Measurements from ENCODE around the gene NOX3.

NOX3 gene

GRCh38 chr6:155448668-155449449, 6.8 kb downstream of the NOX3 start:
- Mint-ChIP-seq H3K27me3 (peaks cover 14% of the 10 kb centered on the region), H3K27ac (no peak overlapping the region), H3K36me3 (no peaks in the 10 kb centered on the region), H3K4me1 (no peaks in the 10 kb centered on the region), H3K4me3 (no peak overlapping the region), H3K9me3 (no peaks in the 10 kb centered on the region)
- ATAC-seq: no peak

GRCh38 chr6:155447949-155448348, 7.7 kb downstream of the NOX3 start:
- Mint-ChIP-seq H3K36me3 (no peaks in the 10 kb centered on the region), H3K4me1 (no peaks in the 10 kb centered on the region), H3K9me3 (no peaks in the 10 kb centered on the region), H3K27ac (no peak overlapping the region), H3K27me3 (peaks cover 14% of the 10 kb centered on the region), H3K4me3 (no peak overlapping the region)
- ATAC-seq: no peak

GRCh38 chr6:155444952-155445903, 10.4 kb downstream of the NOX3 start:
- Mint-ChIP-seq H3K4me3 (no peak overlapping the region), H3K27ac (no peak overlapping the region), H3K36me3 (no peaks in the 10 kb centered on the region), H3K4me1 (no peaks in the 10 kb centered on the region), H3K27me3 (peaks cover 7% of the 10 kb centered on the region), H3K9me3 (no peaks in the 10 kb centered on the region)
- no peak for ATAC-seq

- no peak overlapping the region for H3K27ac Mint-ChIP-seq
- no peaks in the 10 kb centered on the region for H3K36me3 Mint-ChIP-seq
- no peak for ATAC-seq
- no peaks in the 10 kb centered on the region for H3K27me3 Mint-ChIP-seq
- no peak overlapping the region for H3K4me3 Mint-ChIP-seq
- no peaks in the 10 kb centered on the region for H3K9me3 Mint-ChIP-seq
- H3K4me1 Mint-ChIP-seq: peaks cover 5% of the 10 kb centered on the region
Observed at GRCh38 chr6:155444120-155444917, 11.3 kb downstream of the NOX3 start.

- no peak overlapping the region for H3K27ac Mint-ChIP-seq
- H3K36me3 Mint-ChIP-seq: no peaks in the 10 kb centered on the region
- no peaks in the 10 kb centered on the region for H3K9me3 Mint-ChIP-seq
- H3K27me3 Mint-ChIP-seq: no peaks in the 10 kb centered on the region
- no peak for ATAC-seq
- peaks cover 13% of the 10 kb centered on the region for H3K4me1 Mint-ChIP-seq
- no peak overlapping the region for H3K4me3 Mint-ChIP-seq
Observed at GRCh38 chr6:155443168-155443567, 12.5 kb downstream of the NOX3 start.

GRCh38 chr6:155442562-155442961, 13.1 kb downstream of the NOX3 start:
- Mint-ChIP-seq H3K4me3 (no peak overlapping the region), H3K4me1 (peaks cover 13% of the 10 kb centered on the region), H3K9me3 (no peaks in the 10 kb centered on the region), H3K27me3 (no peaks in the 10 kb centered on the region), H3K36me3 (no peaks in the 10 kb centered on the region), H3K27ac (no peak overlapping the region)
- ATAC-seq: no peak

GRCh38 chr6:155441112-155441465, 14.6 kb downstream of the NOX3 start:
- Mint-ChIP-seq H3K9me3 (no peaks in the 10 kb centered on the region), H3K27me3 (no peaks in the 10 kb centered on the region), H3K4me1 (peaks cover 13% of the 10 kb centered on the region), H3K36me3 (no peaks in the 10 kb centered on the region), H3K27ac (no peak overlapping the region), H3K4me3 (no peak overlapping the region)
- no peak for ATAC-seq

GRCh38 chr6:155440398-155441111, 15.1 kb downstream of the NOX3 start:
- no peaks in the 10 kb centered on the region for H3K9me3 Mint-ChIP-seq
- H3K4me3 Mint-ChIP-seq: no peak overlapping the region
- H3K4me1 Mint-ChIP-seq: peaks cover 13% of the 10 kb centered on the region
- no peak for ATAC-seq
- no peaks in the 10 kb centered on the region for H3K27me3 Mint-ChIP-seq
- H3K27ac Mint-ChIP-seq: no peak overlapping the region
- no peaks in the 10 kb centered on the region for H3K36me3 Mint-ChIP-seq

GRCh38 chr6:155439376-155439775, 16.3 kb downstream of the NOX3 start:
- Mint-ChIP-seq H3K27ac (no peak overlapping the region), H3K9me3 (no peaks in the 10 kb centered on the region), H3K4me3 (no peak overlapping the region), H3K36me3 (no peaks in the 10 kb centered on the region), H3K4me1 (peaks cover 13% of the 10 kb centered on the region), H3K27me3 (no peaks in the 10 kb centered on the region)
- ATAC-seq: no peak

GRCh38 chr6:155436981-155437749, 18.5 kb downstream of the NOX3 start:
- H3K4me1 Mint-ChIP-seq: peaks cover 13% of the 10 kb centered on the region
- no peak for ATAC-seq
- H3K9me3 Mint-ChIP-seq: no peaks in the 10 kb centered on the region
- H3K27ac Mint-ChIP-seq: no peak overlapping the region
- H3K27me3 Mint-ChIP-seq: no peaks in the 10 kb centered on the region
- H3K4me3 Mint-ChIP-seq: no peak overlapping the region
- no peaks in the 10 kb centered on the region for H3K36me3 Mint-ChIP-seq

GRCh38 chr6:155434829-155435423, 20.7 kb downstream of the NOX3 start:
- Mint-ChIP-seq H3K4me1 (peaks cover 13% of the 10 kb centered on the region), H3K36me3 (no peaks in the 10 kb centered on the region), H3K9me3 (no peaks in the 10 kb centered on the region), H3K4me3 (no peak overlapping the region), H3K27me3 (no peaks in the 10 kb centered on the region), H3K27ac (no peak overlapping the region)
- no peak for ATAC-seq

- H3K36me3 Mint-ChIP-seq: no peaks in the 10 kb centered on the region
- H3K4me3 Mint-ChIP-seq: no peak overlapping the region
- ATAC-seq: no peak
- no peak overlapping the region for H3K27ac Mint-ChIP-seq
- H3K9me3 Mint-ChIP-seq: no peaks in the 10 kb centered on the region
- no peaks in the 10 kb centered on the region for H3K27me3 Mint-ChIP-seq
- H3K4me1 Mint-ChIP-seq: peaks cover 5% of the 10 kb centered on the region
Observed at GRCh38 chr6:155434096-155434495, 21.5 kb downstream of the NOX3 start.

GRCh38 chr6:155432293-155432692, 23.3 kb downstream of the NOX3 start:
- no peaks in the 10 kb centered on the region for H3K9me3 Mint-ChIP-seq
- no peaks in the 10 kb centered on the region for H3K27me3 Mint-ChIP-seq
- H3K27ac Mint-ChIP-seq: no peak overlapping the region
- no peaks in the 10 kb centered on the region for H3K36me3 Mint-ChIP-seq
- ATAC-seq: no peak
- H3K4me3 Mint-ChIP-seq: no peak overlapping the region
- H3K4me1 Mint-ChIP-seq: no peaks in the 10 kb centered on the region

All from stimulated activated memory B cell treated with anti-CD40 and anti-IgM and Interleukin-4, amounts not matched to agents 10 μg/mL and 1 μg/mL and 100 μg/mL, for 72 hours (primary cell).